HuH-7.5 (cell line): ENCODE data around the gene CCNL2.
"Not testable (repeated sequence)": the region's sequence is repeated elsewhere in the genome, so short reads cannot be mapped to it uniquely, and the experiment has no call there.

ENCODE experiments used
- DNase-seq: peaks from one replicate; pipeline ENCODE4 v3.0.0; 2011; ENCODE audit warnings: low spot score

CCNL2 gene

DNA sequence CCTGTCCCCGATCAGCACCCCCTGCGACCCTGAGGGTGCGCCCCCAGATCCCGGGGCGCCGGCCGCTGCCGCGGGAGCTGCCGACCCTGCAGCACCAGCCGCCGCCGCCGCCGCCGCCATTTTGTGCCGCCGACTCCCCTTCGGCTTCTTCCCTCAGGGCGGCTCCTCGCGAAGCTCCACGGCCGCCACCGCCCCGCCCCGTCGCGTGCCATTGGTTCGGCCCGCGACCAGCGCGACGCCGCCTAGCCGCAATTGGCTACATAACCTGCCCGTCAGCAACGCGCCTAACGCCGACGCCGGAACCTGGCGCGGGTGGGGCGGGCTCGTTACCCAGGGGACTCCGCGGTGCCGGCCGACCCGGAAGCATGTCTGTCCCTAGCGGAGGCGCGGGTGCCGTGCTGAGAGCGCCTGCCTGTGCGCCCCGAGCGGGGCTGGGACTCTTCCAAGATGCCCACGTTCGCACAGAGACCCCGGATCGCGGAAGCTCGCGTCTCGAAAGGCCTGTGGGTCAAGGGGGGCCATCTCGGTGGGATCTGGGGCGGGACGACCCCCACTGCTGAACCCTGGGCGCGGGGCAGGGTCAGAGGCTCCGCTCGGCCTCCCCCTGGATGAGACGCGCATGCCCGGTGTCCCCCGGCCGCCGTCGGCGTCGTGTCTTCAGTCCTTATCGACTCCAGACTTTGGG, at the start of gene CCNL2:
CCNL2 (minus strand) TSS at position 149 of the 685 bp plus-strand sequence; CDS start at position 120, 29 bp downstream.
- DNase-seq = peak; percentile 94

DNA sequence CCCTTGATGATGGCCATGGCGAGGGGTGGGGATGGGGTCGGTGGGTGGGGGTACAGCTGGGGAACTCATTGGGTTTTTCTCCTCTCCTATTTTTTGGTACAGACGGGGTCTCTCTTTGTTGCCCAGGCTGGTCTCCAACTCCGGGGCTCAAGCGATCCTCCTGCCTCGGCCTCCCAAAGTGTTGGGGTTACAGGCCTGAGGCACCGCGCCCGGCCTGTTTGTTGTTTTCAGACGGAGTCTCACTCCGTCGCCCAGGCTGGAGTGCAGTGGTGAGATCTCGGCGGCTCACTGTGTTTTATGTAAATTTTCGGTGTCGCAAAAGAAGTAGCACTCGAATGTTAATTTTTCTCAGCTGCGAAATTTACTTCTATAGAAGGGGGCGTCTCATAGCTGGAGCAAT, 47.5 kb upstream of the CCNL2 start:
- DNase-seq = not testable (repeated sequence)

DNA sequence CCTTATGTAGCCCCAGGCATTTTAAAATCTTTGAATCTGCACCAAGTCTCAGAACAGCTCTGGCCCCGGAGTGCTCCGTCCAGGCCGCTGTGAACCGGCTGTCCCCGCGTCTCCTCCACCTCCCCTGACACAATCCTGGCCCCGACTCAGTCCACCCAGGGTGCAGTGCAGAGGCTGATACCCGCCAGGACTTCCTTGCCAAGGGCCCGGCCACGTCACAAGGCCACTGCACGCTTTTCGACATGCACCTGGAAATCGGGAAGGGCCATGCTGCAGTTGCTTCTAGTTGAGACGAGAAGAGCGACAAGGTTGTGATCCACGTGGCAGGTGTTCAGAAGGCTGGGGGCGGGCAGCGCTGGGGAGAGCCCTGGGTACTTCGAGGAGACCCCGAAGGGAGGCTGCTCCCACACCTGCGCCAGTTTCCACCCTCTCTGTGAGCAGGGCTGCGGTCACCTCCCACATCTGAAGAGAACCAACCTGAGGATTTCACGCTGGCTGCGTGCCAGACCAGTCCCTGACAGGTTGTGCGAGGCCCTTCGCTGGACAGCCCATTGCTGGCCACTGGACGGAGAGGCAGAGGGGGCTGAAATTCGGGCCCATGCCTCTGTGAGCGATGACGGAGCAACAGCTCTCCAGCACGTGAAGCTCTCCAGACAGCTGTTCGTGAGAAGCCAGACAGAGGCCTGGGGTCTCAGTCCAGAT, 43.1 kb upstream of the CCNL2 start:
- DNase-seq = no peak

DNA sequence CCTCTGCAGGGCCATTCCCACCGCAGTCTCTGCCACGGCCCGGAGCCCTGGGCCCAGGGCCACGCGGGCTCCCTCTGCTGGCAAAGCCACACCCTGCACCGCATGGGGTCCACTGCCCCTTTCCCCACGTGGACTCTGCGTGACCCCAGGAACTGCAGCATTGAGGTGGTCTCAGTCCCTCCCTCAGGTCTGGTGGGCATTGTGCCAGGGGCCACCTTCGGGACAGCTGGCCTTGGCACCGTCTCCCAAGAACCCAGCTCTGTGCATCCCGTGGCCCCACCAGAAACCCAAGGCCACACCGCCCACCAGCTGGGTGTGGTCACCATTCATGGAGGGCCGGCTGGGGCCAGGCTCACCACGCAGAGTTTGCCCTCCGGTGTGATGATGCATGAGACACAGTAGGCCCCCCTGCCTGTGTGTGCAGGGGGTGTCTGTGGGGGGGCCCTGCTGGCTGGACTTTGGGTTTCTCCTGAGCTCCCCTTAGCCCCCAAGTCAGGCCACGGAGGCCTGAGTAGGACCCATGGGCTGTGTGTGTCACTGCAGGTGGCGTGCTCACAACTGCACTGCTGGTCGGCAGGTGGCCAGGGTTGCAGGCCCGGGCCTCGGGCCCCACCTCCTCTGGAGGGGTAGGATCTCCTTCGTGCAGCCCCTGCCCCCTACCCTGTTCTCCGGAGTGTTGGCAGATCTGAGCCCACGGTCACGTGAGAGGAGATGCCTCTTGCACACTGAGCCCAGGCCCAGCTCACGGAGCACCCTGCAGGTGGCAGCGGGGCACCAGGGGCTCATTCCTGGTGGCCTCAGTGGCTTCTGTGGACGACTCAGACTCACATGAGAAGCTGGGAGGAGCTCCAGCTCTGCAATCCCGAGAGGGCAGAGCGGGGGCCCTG, 42.1 kb upstream of the CCNL2 start:
- peak; percentile 99 for DNase-seq

DNA sequence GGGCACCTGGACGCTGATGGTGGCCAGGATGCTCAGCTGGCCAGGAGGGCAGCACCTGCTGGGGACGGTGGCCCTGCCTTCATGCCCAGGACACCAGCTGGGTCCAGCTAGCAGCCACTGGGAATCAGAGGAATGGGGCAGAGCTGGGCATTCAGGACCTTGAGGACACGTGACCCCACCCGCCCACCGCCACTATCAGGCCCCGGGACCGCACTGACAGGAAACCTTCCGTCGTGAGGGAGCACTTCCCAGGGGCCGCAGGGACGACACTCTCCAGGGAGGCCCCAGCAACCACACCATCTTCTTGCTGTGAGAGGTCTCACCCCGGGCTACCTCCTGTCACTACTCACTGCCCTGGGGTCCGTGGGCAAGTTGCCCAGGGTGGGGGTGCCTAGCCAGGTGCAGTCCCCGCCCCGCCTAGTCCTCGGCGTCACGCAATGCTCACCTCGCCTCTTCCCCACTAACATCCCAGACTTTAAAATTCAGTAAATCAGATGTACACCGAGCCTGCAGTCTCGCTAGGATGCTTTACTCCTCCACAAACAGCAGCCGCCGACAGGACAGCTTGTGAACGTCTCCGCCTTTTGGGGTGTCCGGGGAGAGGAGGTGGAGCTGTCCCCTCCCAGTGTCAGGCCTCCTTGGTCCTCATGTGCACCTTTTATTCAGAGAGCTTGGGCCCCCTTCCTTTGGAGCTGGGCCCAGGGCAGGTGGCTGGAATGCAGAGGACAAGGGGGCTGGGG, 41.3 kb upstream of the CCNL2 start:
- DNase-seq = no peak

DNA sequence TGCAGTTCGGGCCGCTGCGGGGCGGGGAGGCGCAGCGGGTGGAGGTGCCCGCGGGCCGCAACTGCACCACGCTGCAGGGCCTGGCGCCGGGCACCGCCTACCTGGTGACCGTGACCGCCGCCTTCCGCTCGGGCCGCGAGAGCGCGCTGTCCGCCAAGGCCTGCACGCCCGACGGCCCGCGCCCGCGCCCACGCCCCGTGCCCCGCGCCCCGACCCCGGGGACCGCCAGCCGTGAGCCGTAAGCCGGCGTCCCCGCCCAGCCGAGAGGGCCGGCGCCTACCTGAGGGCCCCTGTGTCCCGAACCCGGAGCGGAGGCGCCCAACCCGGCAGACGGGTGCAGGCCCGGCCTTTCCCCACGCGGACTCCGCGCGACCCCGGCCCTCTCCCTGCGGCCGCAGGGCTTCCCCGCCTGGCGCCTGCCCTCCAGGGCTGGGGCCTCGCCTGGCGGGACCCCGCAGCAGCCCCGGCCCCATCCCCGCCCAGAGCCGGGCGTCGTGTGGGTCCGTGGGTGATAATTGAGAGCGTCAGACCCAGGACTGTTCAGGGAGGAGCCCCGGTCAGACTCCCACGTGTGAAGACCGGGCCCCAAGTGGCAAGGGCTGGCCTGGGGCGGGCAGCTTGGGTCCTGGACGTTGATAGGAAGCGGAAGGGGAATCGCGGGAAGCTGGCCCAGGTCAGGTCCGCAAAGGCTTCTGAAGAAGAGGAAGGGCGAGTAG, 40.6 kb upstream of the CCNL2 start:
- no peak for DNase-seq

DNA sequence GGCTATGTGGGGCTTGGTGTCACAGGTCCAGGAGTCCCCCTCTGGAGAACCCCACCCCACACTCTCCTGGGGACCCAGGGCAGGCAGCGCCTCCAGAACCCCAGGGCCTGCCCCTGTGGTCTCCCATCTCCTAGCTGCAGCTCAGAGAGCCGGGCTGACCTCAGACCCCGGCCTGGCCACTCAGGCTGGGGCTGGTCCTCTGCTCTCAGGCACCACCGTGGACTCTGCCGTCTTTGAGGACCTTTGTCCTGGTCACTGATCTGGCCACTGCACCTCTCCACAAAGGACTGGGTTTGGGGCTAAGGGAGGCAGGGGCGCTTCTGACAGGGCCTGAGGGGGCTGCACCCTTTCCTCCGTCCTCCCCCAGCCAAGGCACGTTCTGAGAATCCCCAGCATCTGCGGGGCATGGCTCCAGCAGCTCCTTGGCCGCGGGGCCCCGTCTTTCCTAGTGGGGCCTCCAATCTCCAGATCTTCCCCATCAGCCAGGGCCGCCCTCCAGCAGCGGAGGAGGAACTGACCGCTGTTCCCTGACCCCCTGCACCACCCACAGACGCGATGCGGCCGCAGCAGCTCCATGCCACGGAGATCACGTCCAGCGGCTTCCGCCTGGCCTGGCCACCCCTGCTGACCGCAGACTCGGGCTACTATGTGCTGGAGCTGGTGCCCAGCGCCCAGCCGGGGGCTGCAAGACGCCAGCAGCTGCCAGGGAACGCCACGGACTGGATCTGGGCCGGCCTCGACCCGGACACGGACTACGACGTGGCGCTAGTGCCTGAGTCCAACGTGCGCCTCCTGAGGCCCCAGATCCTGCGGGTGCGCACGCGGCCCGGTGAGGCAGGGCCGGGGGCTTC, 39.6 kb upstream of the CCNL2 start:
- DNase-seq = no peak

DNA sequence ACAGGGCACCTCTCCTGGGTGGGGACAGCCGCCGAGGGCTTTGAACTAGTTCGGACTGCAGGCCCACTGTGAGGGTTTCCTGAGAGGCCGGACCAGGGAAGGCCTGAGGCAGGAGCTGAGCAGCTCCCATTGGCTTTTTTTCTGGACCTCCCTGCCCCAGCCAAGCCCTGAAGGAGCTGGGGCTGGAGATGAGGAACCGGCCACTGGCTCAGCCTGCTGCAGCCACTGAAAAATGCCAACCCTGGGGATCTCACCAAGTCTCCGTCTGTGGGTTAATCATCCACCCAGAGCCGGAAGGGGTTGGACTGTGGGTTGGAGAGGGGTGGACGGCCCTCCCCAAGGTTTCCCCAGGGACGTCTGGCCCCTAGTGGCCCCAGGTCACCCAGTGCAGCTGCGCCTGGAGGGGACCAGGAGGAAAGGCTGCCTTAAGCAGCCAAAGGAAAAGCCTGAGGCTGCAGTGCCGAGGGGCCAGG, 38.8 kb upstream of the CCNL2 start:
- peak; percentile 99 for DNase-seq

DNA sequence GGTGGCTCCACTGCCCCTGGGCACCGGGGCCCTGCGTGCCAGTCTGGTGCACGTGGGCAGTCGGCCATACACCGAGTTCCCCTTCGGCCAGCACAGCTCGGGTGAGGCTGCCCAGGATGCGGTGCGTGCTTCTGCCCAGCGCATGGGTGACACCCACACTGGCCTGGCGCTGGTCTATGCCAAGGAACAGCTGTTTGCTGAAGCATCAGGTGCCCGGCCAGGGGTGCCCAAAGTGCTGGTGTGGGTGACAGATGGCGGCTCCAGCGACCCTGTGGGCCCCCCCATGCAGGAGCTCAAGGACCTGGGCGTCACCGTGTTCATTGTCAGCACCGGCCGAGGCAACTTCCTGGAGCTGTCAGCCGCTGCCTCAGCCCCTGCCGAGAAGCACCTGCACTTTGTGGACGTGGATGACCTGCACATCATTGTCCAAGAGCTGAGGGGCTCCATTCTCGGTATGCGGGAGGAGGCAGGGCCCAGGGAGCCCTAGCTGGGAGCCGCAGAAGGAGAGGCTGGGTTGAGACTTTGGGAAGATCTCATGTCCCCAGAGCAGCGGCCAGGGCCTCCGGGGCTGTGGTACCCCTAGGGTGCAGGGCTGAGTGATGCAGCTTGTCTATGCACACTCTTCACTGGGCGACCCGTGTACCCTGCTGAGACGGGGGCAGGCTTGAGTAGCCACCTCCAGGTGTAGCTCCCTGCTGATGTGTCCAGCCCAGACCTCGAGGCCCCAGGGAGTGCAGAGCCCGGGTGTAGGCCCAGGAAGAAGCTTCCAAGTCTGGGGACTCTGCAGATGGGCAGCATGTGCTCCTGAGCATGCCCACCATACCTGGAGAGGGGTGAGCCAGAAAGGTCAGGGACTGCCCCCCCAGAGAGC, 38.1 kb upstream of the CCNL2 start:
- DNase-seq = no peak

DNA sequence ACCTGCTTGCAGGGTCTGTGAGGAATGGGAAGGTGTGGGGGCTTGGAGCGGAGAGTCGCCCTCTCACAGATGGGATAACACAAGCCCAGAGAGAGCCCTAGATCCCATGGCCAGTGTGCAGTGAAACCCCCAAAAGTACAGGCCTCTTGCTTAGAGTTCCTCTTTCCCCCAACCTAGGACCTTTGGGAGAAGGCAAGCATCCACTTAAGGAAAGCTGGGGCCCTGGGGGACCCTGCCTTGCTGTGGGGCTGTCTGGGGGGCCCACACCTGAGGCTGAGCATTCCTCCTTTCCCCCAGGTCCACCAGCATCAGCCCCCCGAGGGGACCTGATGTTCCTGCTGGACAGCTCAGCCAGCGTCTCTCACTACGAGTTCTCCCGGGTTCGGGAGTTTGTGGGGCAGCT, 37.5 kb upstream of the CCNL2 start:
- no peak for DNase-seq

DNA sequence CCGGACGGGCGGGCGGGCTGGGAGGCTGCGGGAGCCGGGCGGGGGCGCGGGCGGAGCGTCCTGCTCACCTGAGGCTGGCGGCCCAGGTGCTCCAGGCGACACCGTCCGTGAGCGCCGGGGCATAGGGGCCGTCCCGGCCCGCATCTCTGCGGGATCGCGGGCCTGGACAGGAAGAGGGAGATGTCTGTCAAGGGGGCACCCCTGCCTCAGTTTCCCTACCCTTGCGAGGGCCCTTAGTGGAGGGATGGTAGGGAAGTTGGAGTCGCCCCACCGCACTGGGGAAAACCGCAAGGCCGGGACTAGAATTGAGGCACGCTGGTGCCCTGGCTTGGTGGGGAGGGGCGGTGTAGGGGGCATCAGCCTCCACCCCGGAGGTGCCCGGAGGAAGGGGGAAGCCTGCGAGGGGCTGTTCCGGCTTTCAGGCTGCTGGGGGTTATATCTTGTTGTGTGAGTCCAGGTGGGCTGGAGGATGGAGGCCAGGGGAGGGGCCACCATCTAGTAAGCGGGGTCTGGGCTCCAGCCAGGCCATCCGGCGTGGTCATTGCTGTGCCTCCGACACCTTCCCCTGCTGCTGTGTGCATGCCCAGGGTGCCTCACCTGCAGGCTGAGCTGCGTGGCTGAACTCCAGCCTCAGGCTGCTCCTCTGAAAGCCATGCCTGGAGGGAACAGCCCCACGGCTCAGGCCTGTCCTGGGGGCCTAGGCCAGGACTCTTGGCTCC, 36.9 kb upstream of the CCNL2 start:
- DNase-seq = no peak

DNA sequence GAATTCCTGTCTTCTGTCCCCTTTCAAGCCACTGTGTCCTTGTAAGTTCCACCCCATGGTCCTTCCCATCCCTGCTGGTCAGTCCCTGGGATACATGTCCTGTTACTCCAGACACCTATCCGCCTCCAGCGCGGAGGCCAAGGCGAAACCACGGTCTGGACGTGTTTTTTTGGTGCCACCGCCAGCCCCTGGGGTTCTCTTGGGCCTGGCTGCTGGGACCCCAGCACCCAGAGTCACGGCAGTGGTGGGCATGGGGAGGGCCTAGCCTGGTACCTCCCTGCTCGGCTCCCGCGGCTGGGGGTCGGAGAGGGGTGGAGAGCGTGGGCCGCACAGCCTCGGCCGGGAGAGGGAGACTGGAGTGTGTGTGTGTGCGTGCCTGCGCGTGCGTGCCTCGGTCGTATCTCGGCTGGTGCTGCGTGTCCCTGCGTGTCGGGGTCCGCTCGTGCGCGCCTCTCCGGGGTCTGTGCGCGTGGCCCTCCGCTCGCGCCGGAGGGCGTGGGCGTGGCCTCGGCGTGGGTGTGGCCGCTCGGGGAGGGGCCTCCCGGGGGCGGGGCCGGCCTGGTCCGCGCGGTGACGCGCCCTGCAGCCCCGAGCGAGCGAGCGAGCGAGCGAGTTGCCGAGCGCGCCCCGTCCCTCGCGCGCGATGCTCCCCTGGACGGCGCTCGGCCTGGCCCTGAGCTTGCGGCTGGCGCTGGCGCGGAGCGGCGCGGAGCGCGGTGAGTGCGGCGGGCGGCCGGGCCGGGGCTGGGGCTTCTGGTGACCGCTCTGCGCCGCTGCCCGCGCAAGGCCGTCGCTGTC, 36.2 kb upstream of the CCNL2 start, which contains the start of gene VWA1:
VWA1 (plus strand) TSS at position 585 of the 798 bp plus-strand sequence; CDS start at position 644, 59 bp downstream.
- DNase-seq = peak; percentile 96

DNA sequence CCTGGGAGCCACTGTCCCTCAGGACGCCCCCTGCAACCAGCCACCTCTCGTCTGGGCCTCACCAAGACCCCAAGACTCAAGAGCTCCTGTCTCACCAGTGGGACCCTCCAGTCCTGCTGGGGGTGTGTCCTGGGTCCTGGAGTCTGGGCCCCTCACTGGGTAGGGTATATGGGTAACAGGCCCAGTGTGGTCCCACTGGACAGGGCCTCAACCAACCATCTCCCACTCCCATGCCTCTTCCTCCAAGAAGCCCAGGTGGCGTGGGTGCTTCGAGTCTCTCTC, 35.6 kb upstream of the CCNL2 start:
- DNase-seq = no peak

DNA sequence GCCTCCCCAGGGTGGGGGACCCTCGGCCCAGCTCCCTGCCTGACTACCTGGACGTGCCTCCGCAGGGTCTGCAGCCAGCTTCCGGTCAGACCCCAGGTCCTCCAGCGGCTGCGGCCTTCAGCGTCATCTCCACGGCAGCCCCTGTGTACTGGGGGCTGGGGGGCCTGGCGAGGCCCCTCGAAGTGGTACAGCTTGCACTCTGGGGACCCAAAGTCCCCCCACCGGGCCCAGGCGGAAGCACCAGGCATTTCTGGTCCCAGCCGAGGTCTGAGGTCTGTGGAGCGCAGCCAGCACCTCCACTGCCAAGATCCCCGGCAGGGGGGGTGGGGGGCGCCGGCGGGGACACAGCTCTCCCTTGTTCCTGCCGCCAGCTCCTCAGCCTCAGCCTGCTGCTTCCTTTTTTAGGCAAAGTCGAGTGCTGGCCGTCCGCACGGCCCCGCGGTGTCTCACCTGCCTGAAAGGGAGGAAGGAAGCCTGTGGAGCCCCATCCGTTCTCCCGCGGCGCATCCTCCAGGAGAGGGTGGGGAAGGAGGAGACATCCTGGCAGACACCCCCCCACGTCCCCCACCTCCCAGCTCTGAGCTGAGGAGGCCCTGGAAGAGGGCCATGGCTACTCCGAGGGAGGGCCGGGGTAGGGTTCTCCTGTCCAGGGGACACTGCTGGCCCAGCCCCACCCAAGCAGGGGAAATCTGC, 35.1 kb upstream of the CCNL2 start:
- no peak for DNase-seq

DNA sequence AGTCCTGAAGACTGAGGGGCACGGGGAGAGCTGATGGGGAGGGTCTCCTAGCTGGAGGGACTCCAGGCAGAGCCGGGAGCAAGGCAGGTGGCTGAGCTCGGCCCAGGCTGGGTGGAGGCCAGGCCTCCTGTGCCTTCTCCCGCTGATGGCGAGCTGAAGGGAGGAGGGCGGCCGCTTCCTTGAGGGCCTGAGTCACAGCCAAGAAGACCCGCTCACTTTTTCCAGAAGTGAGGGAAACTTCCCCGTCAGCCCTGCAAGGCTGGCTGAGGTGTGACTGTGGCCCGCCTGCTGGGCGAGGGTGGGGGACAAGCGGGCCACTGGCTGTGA, 34.6 kb upstream of the CCNL2 start:
- no peak for DNase-seq

DNA sequence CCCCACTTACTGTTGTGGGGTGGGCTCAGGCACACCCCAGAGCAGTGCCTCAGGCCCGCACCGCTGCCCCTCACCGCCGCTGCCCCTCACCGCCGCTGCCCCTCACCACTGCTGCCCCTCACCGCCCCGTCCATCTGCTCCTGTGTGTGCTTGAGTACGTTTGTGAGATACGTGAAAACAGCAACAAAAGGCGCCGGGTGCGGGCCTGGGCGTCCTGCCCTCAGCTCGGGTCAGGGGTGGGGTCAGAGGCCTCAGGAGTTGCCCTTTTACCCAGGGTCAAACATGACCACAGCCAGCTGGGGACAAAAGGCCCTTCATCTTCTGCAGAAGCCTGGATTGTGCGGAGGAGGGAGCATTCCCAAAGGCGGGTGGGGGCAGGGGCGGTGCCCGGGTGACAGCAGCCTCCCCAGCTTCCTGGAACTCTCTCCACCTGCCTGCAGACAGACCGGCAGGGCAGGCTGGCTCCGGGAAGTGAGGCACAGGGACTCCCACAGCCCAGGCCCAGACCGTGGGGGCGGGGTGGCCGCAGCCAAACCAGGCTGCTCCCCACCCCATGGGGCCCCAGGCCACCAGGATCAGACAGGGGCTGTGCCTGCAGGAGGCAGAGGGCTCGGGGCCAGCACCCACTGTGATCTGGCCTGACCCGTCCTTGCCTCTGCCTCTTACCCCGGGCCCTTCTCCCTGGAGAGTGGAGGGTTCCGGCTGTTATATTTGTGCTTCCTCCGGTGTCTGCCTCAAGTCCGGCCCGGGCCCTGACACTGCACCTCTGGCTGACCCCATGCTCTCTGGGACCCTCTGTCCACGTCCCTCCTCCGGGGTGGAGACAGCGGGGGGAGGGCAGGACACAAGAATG, 34.0 kb upstream of the CCNL2 start:
- DNase-seq = peak; percentile 98
